H1 (cell line): ENCODE results near the gene TARDBP. TPM values are rescaled to one million over a fixed set of nuclear protein-coding genes. Genes with fewer than 3 reads are reported as not detected.
A peak's percentile ranks its signal among the peaks of the same experiment; 100 is the strongest.

ENCODE experiments used
- CTCF ChIA-PET: fragments of 300-600 bp; sonication (Branson Sonifier 250); formaldehyde crosslinking; loops from one replicate; lab custom pipeline; 2021; ENCODE audit not compliant: partially characterized antibody; lab: Charles Lee
- POLR2A ChIA-PET: fragments of 300-600 bp; sonication (Branson Sonifier 250); formaldehyde crosslinking; loops from one replicate; lab custom pipeline; 2021; ENCODE audit warnings: inconsistent platforms; ENCODE audit not compliant: partially characterized antibody; lab: Charles Lee
- DNase-seq, 2 experiments: peaks; one replicate each; pipeline versions ENCODE4 v3.0.0 to v3.0.0-alpha.2; 2010 to 2022; ENCODE audit warnings: low spot score in 2 of 2, low read depth in 1 of 2, mixed read lengths in 1 of 2
- FAIRE-seq: peaks from 2 replicates; lab custom pipeline; 2011; peaks lifted over from hg19 to GRCh38; lab: Jason Lieb, UNC
- H2AFZ ChIP-seq: 2 replicates; pipeline ENCODE4 v1.8.1; 2012; ENCODE audit warnings: low read length, inconsistent platforms
- H2AK5ac ChIP-seq: 2 replicates; pipeline ENCODE4 v1.6.1; 2013; ENCODE audit warnings: low read depth, low read length
- H2BK120ac ChIP-seq: replicated peaks from 2 replicates; pipeline ENCODE3; 2013; ENCODE audit warnings: low read depth, low read length, inconsistent platforms
- H2BK12ac ChIP-seq: 2 replicates; pipeline ENCODE4 v1.6.1; 2013; ENCODE audit warnings: low read depth, low read length
- H2BK15ac ChIP-seq: 2 replicates; pipeline ENCODE4 v1.6.1; 2013; ENCODE audit warnings: low read length
- H2BK20ac ChIP-seq: 2 replicates; pipeline ENCODE4 v1.6.1; 2013; ENCODE audit warnings: low read length
- H2BK5ac ChIP-seq: 2 replicates; pipeline ENCODE4 v1.6.1; 2013; ENCODE audit warnings: low read depth, low read length
- H3K14ac ChIP-seq: 2 replicates; pipeline ENCODE4 v1.6.1; 2013; ENCODE audit warnings: inconsistent platforms; ENCODE audit not compliant: insufficient read length
- H3K18ac ChIP-seq: 2 replicates; pipeline ENCODE4 v1.6.1; 2013; ENCODE audit warnings: low read length; ENCODE audit errors: extremely low read depth
- H3K23ac ChIP-seq: 2 replicates; pipeline ENCODE4 v1.6.1; 2013; ENCODE audit warnings: inconsistent platforms; ENCODE audit not compliant: insufficient read length
- H3K23me2 ChIP-seq: 2 replicates; pipeline ENCODE4 v1.6.1; 2013; ENCODE audit warnings: low read depth, low read length
- H3K27ac ChIP-seq: 2 replicates; pipeline ENCODE4 v1.6.1; 2011; ENCODE audit warnings: low read depth, low read length, inconsistent platforms
- H3K27me3 ChIP-seq, 4 experiments: replicated peaks in 1 of 4; 1 replicate in 1 of 4; 2 replicates in 3 of 4; pipeline versions ENCODE4 v1.6.1 to v1.8.1; 2011 to 2013; ENCODE audit warnings: low read length in 3 of 4, mild to moderate bottlenecking in 3 of 4, inconsistent platforms in 2 of 4, mixed read lengths in 2 of 4, moderate library complexity in 1 of 4; ENCODE audit not compliant: control insufficient read depth in 3 of 4, insufficient read depth in 3 of 4; ENCODE audit errors: extremely low read depth in 1 of 4
- H3K36me3 ChIP-seq, 4 experiments: 2 replicates each; pipeline versions ENCODE4 v1.6.1 to v1.8.1; 2011 to 2013; ENCODE audit warnings: mild to moderate bottlenecking in 4 of 4, low read length in 3 of 4, moderate library complexity in 2 of 4, control low read depth in 1 of 4, inconsistent platforms in 1 of 4; ENCODE audit not compliant: insufficient read depth in 4 of 4, control insufficient read depth in 2 of 4
- H3K4ac ChIP-seq: replicated peaks from 2 replicates; pipeline ENCODE3; 2013; ENCODE audit warnings: low read length, low read depth, mixed read lengths, inconsistent platforms; ENCODE audit not compliant: insufficient read length
- H3K4me1 ChIP-seq, 4 experiments: replicated peaks in 1 of 4; 1 replicate in 1 of 4; 2 replicates in 3 of 4; pipeline versions ENCODE4 v1.6.1 to v1.8.1; 2011 to 2013; ENCODE audit warnings: low read length in 3 of 4, inconsistent platforms in 2 of 4, mixed read lengths in 1 of 4; ENCODE audit not compliant: insufficient read depth in 4 of 4, control insufficient read depth in 3 of 4
- H3K4me2 ChIP-seq, 2 experiments: 2 replicates each; pipeline versions ENCODE4 v1.6.1 to v1.8.1; 2011 to 2013; ENCODE audit warnings: low read depth in 2 of 2, low read length in 2 of 2, control low read depth in 1 of 2, inconsistent platforms in 1 of 2, mild to moderate bottlenecking in 1 of 2; ENCODE audit not compliant: insufficient read depth in 1 of 2
- H3K4me3 ChIP-seq, 4 experiments: fragments of 200-600, 300-600 bp in 1 of 4; sonication (generic), shearing (Covaris generic), sonication (Bioruptor Twin) in 1 of 4; 2 replicates each; pipeline versions ENCODE4 v1.5.1 to v1.8.1; 2011 to 2016; ENCODE audit warnings: low read length in 4 of 4, low read depth in 3 of 4, control low read depth in 2 of 4, inconsistent platforms in 2 of 4, mild to moderate bottlenecking in 2 of 4, mixed read lengths in 1 of 4, moderate library complexity in 1 of 4; ENCODE audit not compliant: insufficient read depth in 2 of 4; ENCODE audit errors: extremely low read depth in 1 of 4
- H3K56ac ChIP-seq: replicated peaks from 2 replicates; pipeline ENCODE3; 2013; ENCODE audit warnings: low read depth, mild to moderate bottlenecking, mixed read lengths, low read length, inconsistent platforms; ENCODE audit not compliant: insufficient read length
- H3K79me1 ChIP-seq: 2 replicates; pipeline ENCODE4 v1.6.1; 2013; ENCODE audit warnings: low read depth, low read length, control low read depth
- H3K79me2 ChIP-seq, 2 experiments: 2 replicates each; pipeline versions ENCODE4 v1.6.1 to v1.8.1; 2012 to 2013; ENCODE audit warnings: low read length in 2 of 2, mild to moderate bottlenecking in 2 of 2, inconsistent platforms in 1 of 2; ENCODE audit not compliant: insufficient read depth in 2 of 2, control insufficient read depth in 1 of 2
- H3K9ac ChIP-seq, 4 experiments: replicated peaks in 1 of 4; 1 replicate in 1 of 4; 2 replicates in 3 of 4; pipeline versions ENCODE4 v1.6.1 to v1.8.1; 2011 to 2013; ENCODE audit warnings: low read depth in 3 of 4, low read length in 3 of 4, control low read depth in 2 of 4, mild to moderate bottlenecking in 2 of 4, moderate library complexity in 2 of 4, inconsistent platforms in 1 of 4; ENCODE audit errors: extremely low read depth in 1 of 4
- H3K9me3 ChIP-seq, 2 experiments: 2 replicates each; pipeline versions ENCODE4 v1.6.1 to v1.8.1; 2012 to 2013; ENCODE audit warnings: mild to moderate bottlenecking in 2 of 2, moderate library complexity in 2 of 2, control low read depth in 1 of 2, inconsistent platforms in 1 of 2, low read depth in 1 of 2, low read length in 1 of 2, mixed read lengths in 1 of 2; ENCODE audit not compliant: insufficient read depth in 2 of 2
- H4K20me1 ChIP-seq, 2 experiments: replicated peaks in 1 of 2; 2 replicates each; pipeline versions ENCODE3 to v1.8.1; 2011 to 2013; ENCODE audit warnings: inconsistent platforms in 2 of 2, low read length in 2 of 2, mild to moderate bottlenecking in 1 of 2; ENCODE audit not compliant: insufficient read depth in 2 of 2, control insufficient read depth in 1 of 2
- H4K5ac ChIP-seq: 2 replicates; pipeline ENCODE4 v1.6.1; 2013; ENCODE audit warnings: low read length, low read depth, mixed read lengths, inconsistent platforms; ENCODE audit not compliant: insufficient read length
- H4K8ac ChIP-seq: 2 replicates; pipeline ENCODE4 v1.8.0; 2013; ENCODE audit warnings: mild to moderate bottlenecking, moderate library complexity, low read length, inconsistent platforms; ENCODE audit not compliant: insufficient read depth; ENCODE audit errors: extremely low read depth
- H4K91ac ChIP-seq: replicated peaks from 2 replicates; pipeline ENCODE3; 2013; ENCODE audit warnings: low read length, mixed read lengths, inconsistent platforms; ENCODE audit not compliant: insufficient read length
- CBX8 ChIP-seq: fragments of 300-800, 300-1000 bp; sonication (generic); IDR thresholded peaks from 2 replicates; pipeline ENCODE4 v1.7.1; 2016; ENCODE audit warnings: low read depth, low read length, borderline replicate concordance
- CHD1 ChIP-seq: IDR thresholded peaks from 2 replicates; pipeline ENCODE4 v1.6.1; 2012; ENCODE audit warnings: low read depth, low read length, improper control_type of control experiment
- CHD2 ChIP-seq: IDR thresholded peaks from 2 replicates; pipeline ENCODE4 v1.6.1; 2012; ENCODE audit warnings: low read length, improper control_type of control experiment
- EZH2 ChIP-seq: fragments of 200-600 bp; sonication (generic); IDR thresholded peaks from 2 replicates; pipeline ENCODE4 v1.7.1; 2012; ENCODE audit warnings: low read depth, mild to moderate bottlenecking, moderate library complexity, low read length, inconsistent platforms; ENCODE audit not compliant: severe bottlenecking
- HDAC2 ChIP-seq, 2 experiments: fragments of 300-600 bp in 1 of 2; sonication (generic) in 1 of 2; IDR thresholded peaks; 2 replicates each; pipeline ENCODE4 v1.6.1; 2011 to 2012; ENCODE audit warnings: low read depth in 2 of 2, low read length in 2 of 2, mild to moderate bottlenecking in 2 of 2, moderate library complexity in 2 of 2, borderline replicate concordance in 1 of 2, inconsistent platforms in 1 of 2
- NANOG ChIP-seq: IDR thresholded peaks from 2 replicates; pipeline ENCODE4 v1.6.1; 2011; ENCODE audit warnings: low read length, low read depth, mild to moderate bottlenecking, inconsistent platforms; ENCODE audit not compliant: insufficient read depth, poor library complexity, severe bottlenecking
- POLR2A ChIP-seq, 2 experiments: IDR thresholded peaks; 1 replicate in 1 of 2; 2 replicates in 1 of 2; pipeline ENCODE4 v1.6.1; 2011; ENCODE audit warnings: low read depth in 2 of 2, low read length in 2 of 2, mild to moderate bottlenecking in 2 of 2; ENCODE audit errors: control extremely low read depth in 1 of 2
- POU5F1 ChIP-seq: IDR thresholded peaks from 2 replicates; pipeline ENCODE4 v1.6.1; 2011; ENCODE audit warnings: low read depth, mild to moderate bottlenecking, low read length, moderate library complexity
- RXRA ChIP-seq: IDR thresholded peaks from 2 replicates; pipeline ENCODE4 v1.6.1; 2011; ENCODE audit warnings: low read depth, mild to moderate bottlenecking, low read length, moderate library complexity; ENCODE audit not compliant: insufficient read depth
- SAP30 ChIP-seq: fragments of 300-600 bp; sonication (generic); IDR thresholded peaks from 2 replicates; pipeline ENCODE4 v1.7.1; 2012; ENCODE audit warnings: low read length, moderate library complexity, mild to moderate bottlenecking, inconsistent platforms; ENCODE audit not compliant: insufficient read depth, insufficient replicate concordance
- SRF ChIP-seq: IDR thresholded peaks from 2 replicates; pipeline ENCODE4 v1.6.1; 2011; ENCODE audit warnings: mild to moderate bottlenecking, low read depth, low read length, moderate library complexity
- YY1 ChIP-seq: IDR thresholded peaks from 2 replicates; pipeline ENCODE4 v1.6.1; 2011; ENCODE audit warnings: low read depth, mild to moderate bottlenecking, low read length
- WGBS, 2 experiments: shearing (Covaris generic) in 1 of 2; methylation state at CpG; one replicate each; pipeline versions ENCODE4 v1.1.6 to v1.1.7; 2013 to 2015; ENCODE audit warnings: low lambda C conversion rate in 2 of 2, mixed read lengths in 2 of 2, inconsistent platforms in 1 of 2, low coverage in 1 of 2, missing lambda C conversion rate in 1 of 2; ENCODE audit not compliant: insufficient replicate concordance in 2 of 2, insufficient coverage in 1 of 2, insufficient read length in 1 of 2; ENCODE audit errors: extremely low coverage in 1 of 2, missing lambda C conversion rate in 1 of 2; 5-methylcytosine and 5-hydroxymethylcytosine counted together
- polyA plus RNA-seq, 7 experiments: library from polyadenylated mRNA; depleted of rRNA in 3 of 7; stranded (reverse) in 5 of 7; unstranded in 2 of 7; fragments of >200 nt in 5 of 7; fragments of 200-250 nt in 2 of 7; gene quantifications; 1 replicate in 5 of 7; 2 replicates in 1 of 7; 4 replicates in 1 of 7; pipeline versions ENCODE4 v1.2.1 to v1.2.3, GENCODE V29; 2011 to 2013; ENCODE audit warnings: missing spikeins in 2 of 7, mixed read lengths in 2 of 7
- total RNA-seq: library from RNA; stranded (reverse); fragmentation: NEBNext Ultra II Directional; extraction: Animal tissue kit (Norgen Biotek cat#: 25700); gene quantifications from 2 replicates; pipeline ENCODE4 v1.2.1, GENCODE V29; 2021

Gene TARDBP
- total and polyA plus RNA-seq, 2 of the 8 experiments (the other 6 are each of a cell fraction or from before 2014, with no cell fraction given) = 144 to 240 TPM

DNA sequence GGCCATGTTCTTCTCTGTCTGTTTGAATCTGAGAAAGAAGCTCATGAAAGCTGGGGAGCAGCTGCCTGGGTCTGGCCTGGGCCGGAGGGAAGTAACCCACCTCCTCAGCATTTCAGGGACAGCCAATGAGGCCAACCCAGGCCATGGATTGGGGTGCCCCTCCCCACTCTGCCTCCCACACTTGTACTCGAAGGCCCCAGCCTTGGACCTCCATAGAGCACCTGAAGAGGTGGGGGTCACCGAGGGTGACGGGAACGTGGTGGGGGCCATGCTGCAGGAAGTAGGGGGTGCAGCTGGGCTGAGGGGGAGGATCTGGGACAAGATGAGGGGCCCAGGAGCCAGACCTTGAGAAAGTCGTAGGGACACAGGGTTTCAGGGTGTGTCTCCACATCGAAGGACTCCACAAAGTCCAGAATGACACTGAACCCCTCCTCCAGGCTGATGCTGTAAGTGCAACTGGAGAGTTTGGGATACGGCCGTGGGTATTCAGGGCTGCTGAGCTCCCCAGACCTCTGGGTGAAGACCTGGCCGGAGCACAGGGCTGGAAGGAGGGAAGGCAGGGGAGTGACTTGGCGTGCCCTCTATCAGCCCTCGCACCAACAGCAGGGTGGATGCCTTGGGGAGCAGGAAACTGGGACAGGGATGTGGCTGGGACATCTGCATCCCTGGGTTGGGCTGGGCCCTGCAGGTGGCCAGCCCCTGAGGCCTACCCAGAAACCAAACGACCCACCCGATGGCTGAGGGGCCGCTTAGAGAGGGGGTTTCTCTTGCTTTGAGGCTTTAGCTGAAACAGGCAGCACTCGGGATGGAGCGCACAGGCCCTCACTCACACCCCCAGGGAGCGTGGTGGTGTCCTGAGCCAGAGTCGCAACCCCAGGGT lies 30.8 kb downstream of the TARDBP start:
- H3K4me3 ChIP-seq = no peak overlapping the region
- FAIRE-seq (no peak), DNase-seq (peak in 1 of 2 experiments; percentile 37)
- no peaks in the 10 kb centered on the region for H3K36me3 ChIP-seq
- ChIA-PET POLR2A (interaction anchor here (2.0 to 2.1 kb wide), 2 partner anchors 9 to 12 kb away, joined by 6 to 16 read pairs; no protein-coding TSS in a partner anchor), CTCF (interaction anchor here (0.6 to 1.1 kb wide), 3 partner anchors 18 to 156 kb away, joined by 3 read pairs; no protein-coding TSS in a partner anchor)
- H2AFZ ChIP-seq = no peak overlapping the region
- no peak overlapping the region for H2BK12ac ChIP-seq
- peaks cover 32% of the 10 kb centered on the region; the same call in 1 of the 2 replicates for H3K23me2 ChIP-seq
- H2BK5ac ChIP-seq = no peak overlapping the region
- H3K4ac ChIP-seq = no peak overlapping the region
- 0 out of 2 replicates have a peak overlapping the region, but pooled peaks have one; percentile 38 for H4K8ac ChIP-seq
- H4K91ac ChIP-seq = no peak overlapping the region
- 89% methylated on average over 18 of the region's 19 CpGs; no CpG with 5 or more reads in 1 of the 2 experiments for WGBS, 2 experiments
- H3K56ac ChIP-seq = no peak overlapping the region
- no peaks in the 10 kb centered on the region for H3K79me1 ChIP-seq
- H3K14ac ChIP-seq = no peak overlapping the region
- H3K4me2 ChIP-seq = no peak overlapping the region
- no peak overlapping the region for H3K9ac ChIP-seq
- H4K5ac ChIP-seq = no peak overlapping the region
- no peaks in the 10 kb centered on the region for H3K79me2 ChIP-seq
- H3K4me1 ChIP-seq = peaks cover 0 to 10% (median 1%) of the 10 kb centered on the region in 4 experiments; a peak in 4 of 7 replicates
- no peak overlapping the region for H3K23ac ChIP-seq
- no peak overlapping the region for H2AK5ac ChIP-seq
- H3K27me3 ChIP-seq = no peaks in the 10 kb centered on the region
- no peak overlapping the region for H2BK15ac ChIP-seq
- H2BK120ac ChIP-seq = no peak overlapping the region
- H3K27ac ChIP-seq = no peak overlapping the region
- no peaks in the 10 kb centered on the region for H3K9me3 ChIP-seq
- peaks cover 0 to 13% of the 10 kb centered on the region in 2 experiments for H4K20me1 ChIP-seq
- no peak overlapping the region for H2BK20ac ChIP-seq
- no peak overlapping the region for H3K18ac ChIP-seq
- no peak for TF ChIP-seq HDAC2 (IDR thresholded peaks at IDR 0.05; ENCODE audit: borderline replicate concordance in 1 of 2, low read depth in 2 of 2, low read length in 2 of 2)
- TF ChIP-seq NANOG = no peak
- no peak for TF ChIP-seq RXRA
- TF ChIP-seq EZH2 = no peak
- TF ChIP-seq CBX8 = no peak
- TF ChIP-seq SRF = no peak
- no peak for TF ChIP-seq POLR2A (IDR thresholded peaks at IDR 0.05; ENCODE audit: control extremely low read depth in 1 of 2, low read depth in 2 of 2, low read length in 2 of 2)
- TF ChIP-seq SAP30 = no peak
- TF ChIP-seq CHD2 = no peak
- no peak for TF ChIP-seq CHD1
- no peak for TF ChIP-seq YY1
- TF ChIP-seq POU5F1 = no peak
